Measurements from ENCODE around the gene MYO9A. TPM values are rescaled to one million over a fixed set of nuclear protein-coding genes. Genes with fewer than 3 reads are reported as not detected.

MYO9A gene
- total RNA-seq, 6 experiments from 2014 or later = 25.3 to 29.1 (median 27.3) TPM

DNA sequence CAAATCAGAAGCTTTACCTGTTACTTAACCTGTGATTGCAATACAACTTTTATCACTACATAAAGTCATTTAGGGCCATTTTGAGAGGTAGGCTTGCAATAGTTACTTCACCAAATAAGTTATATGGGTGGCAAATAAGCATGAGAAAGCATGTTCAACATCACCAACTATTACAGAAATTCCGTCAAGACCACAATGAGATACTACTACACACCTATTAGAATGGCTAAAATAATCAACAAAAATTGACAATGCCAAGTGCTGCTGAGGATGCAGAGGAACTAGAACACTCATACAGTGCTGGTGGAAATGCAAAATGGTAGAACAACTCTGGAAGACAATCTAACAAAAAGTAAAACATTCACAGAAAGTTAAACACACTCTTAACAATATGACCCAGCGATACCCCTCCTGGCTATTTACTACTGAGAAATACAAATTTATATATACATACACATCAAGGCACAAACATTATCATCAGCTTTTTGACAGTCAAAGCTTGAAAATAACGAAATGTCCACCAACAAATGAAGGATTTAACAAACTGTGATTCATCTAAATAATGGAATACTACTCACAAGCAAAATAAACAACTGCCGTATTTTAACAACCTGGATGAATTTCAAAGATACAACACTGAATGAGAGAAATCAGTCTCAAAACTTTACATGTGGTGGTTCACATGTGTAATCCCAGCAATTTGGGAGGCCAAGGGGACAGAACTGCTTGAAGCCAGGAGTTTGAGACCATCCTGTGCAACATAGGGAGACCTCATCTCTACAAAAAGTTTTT lies 82.9 kb downstream of the MYO9A start:
- peak overlapping the region; percentile 32; the same call in 1 of the 2 replicates for H3K27ac Mint-ChIP-seq
- peak; percentile 22 for DNase-seq
- no peaks in the 10 kb centered on the region for H3K27me3 Mint-ChIP-seq (ENCODE audit: insufficient read depth)
- TF ChIP-seq, protein P1, sequence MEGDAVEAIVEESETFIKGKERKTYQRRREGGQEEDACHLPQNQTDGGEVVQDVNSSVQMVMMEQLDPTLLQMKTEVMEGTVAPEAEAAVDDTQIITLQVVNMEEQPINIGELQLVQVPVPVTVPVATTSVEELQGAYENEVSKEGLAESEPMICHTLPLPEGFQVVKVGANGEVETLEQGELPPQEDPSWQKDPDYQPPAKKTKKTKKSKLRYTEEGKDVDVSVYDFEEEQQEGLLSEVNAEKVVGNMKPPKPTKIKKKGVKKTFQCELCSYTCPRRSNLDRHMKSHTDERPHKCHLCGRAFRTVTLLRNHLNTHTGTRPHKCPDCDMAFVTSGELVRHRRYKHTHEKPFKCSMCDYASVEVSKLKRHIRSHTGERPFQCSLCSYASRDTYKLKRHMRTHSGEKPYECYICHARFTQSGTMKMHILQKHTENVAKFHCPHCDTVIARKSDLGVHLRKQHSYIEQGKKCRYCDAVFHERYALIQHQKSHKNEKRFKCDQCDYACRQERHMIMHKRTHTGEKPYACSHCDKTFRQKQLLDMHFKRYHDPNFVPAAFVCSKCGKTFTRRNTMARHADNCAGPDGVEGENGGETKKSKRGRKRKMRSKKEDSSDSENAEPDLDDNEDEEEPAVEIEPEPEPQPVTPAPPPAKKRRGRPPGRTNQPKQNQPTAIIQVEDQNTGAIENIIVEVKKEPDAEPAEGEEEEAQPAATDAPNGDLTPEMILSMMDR (IDR thresholded peaks at IDR 0.05) = no peak
- no peaks in the 10 kb centered on the region; the same call in 1 of the 2 replicates for H3K9me3 Mint-ChIP-seq
- peaks cover 11% of the 10 kb centered on the region for H3K36me3 Mint-ChIP-seq (ENCODE audit: low read depth)
- H3K4me1 Mint-ChIP-seq (ENCODE audit: low read depth) = peaks cover 55% of the 10 kb centered on the region
- H3K4me3 Mint-ChIP-seq = peak overlapping the region; percentile 75; the same call in 1 of the 2 replicates

DNA sequence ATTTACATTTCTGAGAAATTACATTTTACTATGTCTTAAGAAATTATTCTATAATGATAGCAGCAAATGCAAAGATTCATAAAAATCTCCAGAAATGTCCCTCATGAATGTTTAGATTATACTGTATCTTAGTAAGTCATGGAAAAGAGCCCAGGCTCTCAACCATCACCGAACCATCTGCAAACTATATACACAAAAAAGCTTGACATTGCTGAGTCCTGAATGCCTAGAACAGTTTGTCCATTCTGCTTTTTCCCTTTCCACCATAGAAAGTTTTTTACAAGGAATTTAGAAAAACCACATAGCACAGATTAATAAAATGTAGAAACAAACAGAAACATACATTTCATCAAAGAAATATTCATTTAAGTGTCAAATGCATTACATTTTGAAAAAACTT lies 83.6 kb downstream of the MYO9A start:
- no peaks in the 10 kb centered on the region for H3K27me3 Mint-ChIP-seq (ENCODE audit: insufficient read depth)
- H3K4me1 Mint-ChIP-seq (ENCODE audit: low read depth) = peaks cover 55% of the 10 kb centered on the region

DNA sequence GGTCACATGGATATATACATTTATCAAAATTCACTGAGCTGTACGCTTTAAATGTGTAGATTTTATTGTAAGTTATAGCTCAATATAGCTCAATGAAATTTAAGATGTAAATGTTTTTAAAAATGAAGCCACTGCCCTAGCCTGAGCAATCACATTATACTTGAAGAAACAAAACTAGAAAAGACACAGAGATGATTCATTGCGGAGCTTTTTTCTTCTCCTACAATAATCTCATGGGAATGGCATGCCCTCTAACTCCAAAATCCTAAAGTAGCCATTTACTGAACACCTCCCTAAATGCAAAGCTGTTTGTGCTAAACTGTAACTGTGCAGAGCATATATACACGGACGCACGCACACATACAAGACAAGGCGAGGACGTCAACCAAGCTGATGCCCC lies 84.2 kb downstream of the MYO9A start:
- Mint-ChIP-seq H3K9me3 (no peaks in the 10 kb centered on the region; the same call in 1 of the 2 replicates), H3K27ac (peak overlapping the region; percentile 72), H3K27me3 (ENCODE audit: insufficient read depth) (no peaks in the 10 kb centered on the region), H3K4me1 (ENCODE audit: low read depth) (peaks cover 55% of the 10 kb centered on the region), H3K36me3 (ENCODE audit: low read depth) (peaks cover 11% of the 10 kb centered on the region), H3K4me3 (peak overlapping the region; percentile 75)
- TF ChIP-seq, protein P1 (IDR thresholded peaks at IDR 0.05) = no peak
- DNase-seq = peak; percentile 35

More for the DNA sequence above, 83.6 kb downstream of the MYO9A start:
- peak overlapping the region; percentile 72 for H3K27ac Mint-ChIP-seq
- H3K9me3 Mint-ChIP-seq = no peaks in the 10 kb centered on the region; the same call in 1 of the 2 replicates
- DNase-seq = no peak
- TF ChIP-seq, protein P1 (IDR thresholded peaks at IDR 0.05) = no peak
- H3K36me3 Mint-ChIP-seq (ENCODE audit: low read depth) = peaks cover 11% of the 10 kb centered on the region
- peak overlapping the region; percentile 75; the same call in 1 of the 2 replicates for H3K4me3 Mint-ChIP-seq

DNA sequence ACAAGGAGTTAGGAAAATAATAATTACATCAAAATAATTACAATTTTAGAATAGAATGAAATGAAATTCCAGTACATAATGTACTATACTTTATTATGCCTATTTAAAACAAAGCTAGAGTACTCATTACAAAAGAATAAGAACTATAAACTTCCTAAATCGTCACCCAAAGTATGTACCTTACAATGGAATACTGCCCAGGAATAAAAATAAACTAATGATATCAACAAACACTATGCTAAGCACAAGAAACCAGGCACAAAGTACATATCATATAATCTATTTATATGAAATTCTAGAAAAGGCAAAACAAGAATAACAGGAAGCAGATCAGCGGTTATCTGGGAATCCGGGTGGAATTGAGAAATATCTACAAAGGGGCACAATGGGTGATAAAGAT lies 84.7 kb downstream of the MYO9A start:
- Mint-ChIP-seq H3K4me1 (ENCODE audit: low read depth) (peaks cover 53% of the 10 kb centered on the region), H3K27ac (peak overlapping the region; percentile 72), H3K9me3 (no peaks in the 10 kb centered on the region; the same call in 1 of the 2 replicates), H3K4me3 (peak overlapping the region; percentile 75; the same call in 1 of the 2 replicates), H3K27me3 (ENCODE audit: insufficient read depth) (no peaks in the 10 kb centered on the region), H3K36me3 (ENCODE audit: low read depth) (peaks cover 11% of the 10 kb centered on the region)
- DNase-seq = no peak
- TF ChIP-seq, protein P1 (IDR thresholded peaks at IDR 0.05) = no peak

DNA sequence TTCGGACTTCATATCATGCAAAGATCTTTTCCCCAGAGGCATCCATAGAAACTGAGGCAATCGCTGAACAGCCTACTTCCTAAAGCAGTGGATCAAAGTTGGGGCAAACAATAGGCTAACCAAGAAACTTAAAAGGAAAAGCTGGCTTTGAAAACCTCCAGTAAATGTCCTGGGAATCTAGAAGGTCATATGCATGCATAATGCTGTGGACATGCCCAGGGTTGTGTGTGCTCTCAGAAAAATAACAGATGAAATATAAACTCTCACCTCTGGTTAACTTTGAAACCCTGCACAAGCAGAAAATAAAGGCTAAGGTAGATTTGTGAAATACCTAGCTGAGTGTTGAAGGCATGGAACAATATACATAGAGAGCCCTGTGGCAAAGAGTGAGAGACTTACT lies 96.3 kb downstream of the MYO9A start:
- Mint-ChIP-seq H3K27ac (no peak overlapping the region), H3K9me3 (peaks cover 3% of the 10 kb centered on the region), H3K36me3 (ENCODE audit: low read depth) (peaks cover 29% of the 10 kb centered on the region), H3K4me3 (no peak overlapping the region), H3K4me1 (ENCODE audit: low read depth) (no peaks in the 10 kb centered on the region), H3K27me3 (ENCODE audit: insufficient read depth) (no peaks in the 10 kb centered on the region)
- TF ChIP-seq, protein P1 (IDR thresholded peaks at IDR 0.05) = no peak
- DNase-seq = no peak

Data from HFFc6 (cell line).